HL-60/S4 treated with retinoic acid at 250 ng/mL for 4 days and 3 days (cell line): ENCODE measurements around the gene EXOC4.
"Not testable (repeated sequence)": the region's sequence is repeated elsewhere in the genome, so short reads cannot be mapped to it uniquely, and the experiment has no call there.

Source experiments
- in situ Hi-C: fragments of 300-500 bp; cut with MboI; formaldehyde crosslinking; loops from 2 replicates; pipeline ENCODE4 v1.7.0; 2022; ENCODE audit warnings: low sequenced_read_pairs

The EXOC4 gene

DNA sequence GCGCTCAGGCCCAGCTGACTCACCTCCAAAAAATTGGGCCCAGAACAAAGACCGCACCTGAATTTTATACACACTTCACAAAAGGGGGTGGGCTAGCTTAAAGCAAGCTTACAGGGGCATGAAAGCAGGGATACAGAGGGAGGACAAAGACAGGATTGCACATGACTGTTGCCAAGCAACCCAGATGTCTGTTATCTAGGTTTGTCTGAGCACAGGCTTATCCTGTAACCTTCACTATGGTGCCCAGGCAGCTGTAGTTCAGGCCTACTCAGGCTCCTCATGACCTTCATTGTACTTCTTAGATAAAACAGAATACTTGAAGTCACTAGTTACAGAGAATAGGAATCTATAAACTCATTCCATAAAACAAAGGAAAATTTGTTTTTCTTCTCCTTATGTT lies 824.7 kb downstream of the EXOC4 start:
- in situ Hi-C loops = not testable (repeated sequence)

DNA sequence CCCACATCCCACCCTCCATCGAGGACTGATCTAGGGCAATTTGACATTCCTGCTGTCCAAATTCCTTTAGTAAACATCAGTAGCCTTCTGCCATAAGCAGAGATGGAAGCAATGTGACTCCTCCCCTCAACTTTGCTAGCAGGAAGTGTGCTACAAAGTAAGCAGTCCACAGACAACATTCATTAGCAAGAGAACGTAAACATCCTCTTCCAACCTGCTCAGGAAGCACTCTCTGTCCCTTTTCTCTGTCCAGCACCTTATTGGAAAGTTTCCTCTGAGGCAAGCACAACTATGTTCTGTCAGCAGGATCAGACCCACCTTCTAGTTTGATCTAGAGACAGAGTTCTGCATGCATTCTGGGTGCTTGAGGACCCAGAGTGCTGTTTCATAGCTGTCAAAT lies 826.1 kb downstream of the EXOC4 start:
- in situ Hi-C loops = no loop called here

DNA sequence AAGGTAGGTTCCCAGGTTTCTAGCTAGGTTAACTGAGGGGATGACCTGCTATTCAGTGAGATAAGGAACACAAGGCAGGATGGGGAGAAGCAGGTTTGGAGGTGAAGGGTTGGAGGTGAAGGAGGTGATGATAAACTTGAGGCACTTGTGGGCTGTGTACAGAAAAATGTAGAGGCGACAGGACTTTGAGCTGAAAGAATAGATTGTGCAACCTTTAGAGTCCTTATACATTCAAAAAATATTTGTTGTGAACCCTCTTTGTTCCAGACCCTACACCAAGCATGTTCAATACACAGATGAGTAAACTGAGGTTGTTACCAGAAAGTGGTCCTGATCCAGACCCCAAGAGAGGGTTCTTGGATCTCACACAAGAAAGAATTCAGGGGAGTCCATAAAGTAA lies 828.8 kb downstream of the EXOC4 start:
- in situ Hi-C loops = no loop called here

DNA sequence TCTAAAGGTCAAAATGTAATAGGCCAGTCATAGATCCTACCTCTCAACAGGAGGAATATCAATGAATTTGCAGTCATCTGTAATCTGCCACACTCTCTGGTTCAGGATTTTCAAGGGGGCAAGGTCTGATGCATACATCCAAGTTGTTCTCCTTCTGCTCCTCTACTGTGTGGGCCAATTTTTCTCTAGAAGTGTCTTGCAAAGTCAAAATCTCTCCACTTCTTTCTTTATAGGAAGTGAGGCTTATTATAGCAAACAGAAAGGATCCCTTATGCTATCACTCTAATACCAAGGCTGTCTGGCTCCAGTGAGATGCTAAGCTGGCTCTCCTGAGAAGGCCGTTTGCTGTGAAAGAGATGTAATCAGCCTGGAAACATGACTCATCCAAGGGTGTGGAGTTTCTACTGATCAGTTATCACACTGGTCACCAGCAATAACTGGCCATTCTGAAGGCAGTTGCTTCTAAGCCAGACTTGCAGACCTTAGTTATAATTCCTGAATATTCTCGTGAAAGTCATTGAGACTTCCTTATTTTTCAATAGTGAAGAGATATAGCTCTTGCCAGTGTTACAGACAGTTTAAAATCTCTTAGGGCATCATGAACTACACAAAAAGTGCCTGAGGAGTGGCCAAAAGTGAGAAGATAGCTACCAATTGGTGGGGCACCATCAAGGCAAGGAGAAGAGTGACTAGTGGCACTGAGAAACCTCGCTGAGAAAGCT lies 831.0 kb downstream of the EXOC4 start:
- in situ Hi-C loops = no loop called here

DNA sequence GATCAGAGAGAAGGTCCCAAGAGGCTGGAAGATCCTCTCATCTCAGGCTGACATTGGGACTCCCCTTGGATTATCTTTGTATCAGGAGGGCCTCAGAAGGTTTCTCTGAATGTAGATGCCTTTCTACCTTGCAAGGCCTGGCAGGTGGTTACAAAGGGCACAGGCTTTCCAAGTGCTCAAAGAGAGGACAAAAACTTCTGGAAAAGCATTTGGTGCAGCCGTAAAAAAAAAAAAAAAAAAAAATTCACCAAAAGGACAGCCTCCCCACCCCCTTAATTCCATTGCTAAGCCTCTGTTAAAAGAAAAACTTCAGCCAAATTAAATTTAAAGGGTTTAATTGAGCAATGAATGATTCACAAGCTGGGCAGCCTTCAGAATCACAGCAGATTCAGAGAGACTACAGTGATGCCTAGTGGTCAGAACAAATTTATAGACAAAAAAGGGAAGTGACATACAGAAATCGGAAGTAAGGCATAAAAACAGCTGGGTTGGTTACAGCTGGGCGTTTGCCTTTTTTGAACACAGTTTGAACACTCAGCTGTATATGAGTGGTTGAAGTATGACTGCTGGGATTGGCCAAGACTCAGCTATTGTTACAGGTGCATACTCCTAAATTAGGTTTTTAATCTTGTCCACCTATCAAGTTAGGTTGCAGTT lies 831.7 kb downstream of the EXOC4 start:
- in situ Hi-C loops = no loop called here

DNA sequence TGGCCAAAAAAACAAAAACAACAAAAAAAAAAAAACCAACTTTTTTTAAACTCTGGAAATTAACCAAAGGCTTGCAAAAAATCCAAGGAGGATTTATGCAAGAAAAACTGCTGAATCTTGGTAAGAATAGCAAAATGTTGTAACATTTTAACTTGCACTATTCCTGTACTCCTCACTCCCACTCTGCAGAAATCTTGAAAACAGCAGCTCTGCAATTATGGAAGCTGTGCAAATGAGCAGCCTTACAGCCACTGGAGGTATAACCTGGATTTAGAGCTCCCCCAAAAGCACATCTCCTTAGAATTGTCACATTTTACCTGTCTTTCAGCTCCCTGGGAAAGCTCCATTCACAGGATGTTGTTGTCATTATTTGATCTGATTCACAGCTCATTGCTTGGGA lies 832.4 kb downstream of the EXOC4 start:
- in situ Hi-C loops = no loop called here

DNA sequence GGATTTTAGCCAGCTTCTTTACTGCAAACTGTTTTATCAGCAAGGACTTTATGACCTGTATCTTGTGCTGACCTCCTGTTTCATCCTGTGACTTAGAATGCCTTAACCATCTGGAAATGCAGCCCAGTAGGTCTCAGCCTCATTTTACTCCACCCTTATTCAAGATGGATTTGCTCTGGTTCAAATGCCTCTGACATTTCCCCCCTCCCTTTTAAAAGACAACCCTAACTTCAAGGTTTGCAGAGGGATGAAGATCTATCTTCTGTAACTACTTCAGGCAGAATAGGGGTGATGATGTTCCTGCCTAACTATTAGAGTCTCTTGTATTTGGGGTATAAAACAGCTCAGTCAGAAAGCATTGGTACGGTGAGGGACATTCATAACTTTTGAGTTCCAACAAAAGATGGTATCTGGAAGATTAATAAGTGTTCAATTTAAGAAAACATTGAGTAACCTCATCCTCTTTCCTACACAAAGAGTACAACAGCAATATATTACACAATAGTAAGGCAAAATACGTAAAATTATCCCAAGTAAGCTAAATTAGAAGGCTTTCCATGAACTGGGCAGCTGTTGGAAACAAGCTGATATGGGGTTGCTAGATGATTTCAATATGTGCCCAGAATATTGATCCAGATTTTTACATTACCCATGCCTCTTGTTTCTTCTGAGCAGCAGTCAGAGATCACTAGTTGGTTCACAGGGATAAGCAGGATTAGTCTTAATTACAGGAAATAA lies 834.3 kb downstream of the EXOC4 start:
- in situ Hi-C loops = no loop called here

DNA sequence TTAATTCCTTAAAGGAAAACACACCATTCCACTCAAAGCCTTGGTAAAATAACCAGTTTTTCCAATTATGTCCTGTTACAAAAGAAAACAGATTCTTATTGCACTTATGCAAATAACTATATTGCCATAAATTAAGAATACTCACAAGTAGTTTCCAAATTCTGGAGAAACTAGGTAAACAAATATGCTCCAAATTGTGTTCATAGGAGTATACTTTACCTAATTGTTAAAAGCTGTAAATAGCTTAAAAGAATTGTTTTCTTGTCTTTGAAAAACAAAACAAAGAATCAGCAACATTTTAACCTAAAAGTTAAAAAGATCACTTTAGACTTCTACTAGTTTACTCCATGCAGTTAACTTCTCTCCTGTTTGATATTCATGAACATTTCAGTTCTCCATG lies 835.3 kb downstream of the EXOC4 start:
- in situ Hi-C loops = no loop called here

DNA sequence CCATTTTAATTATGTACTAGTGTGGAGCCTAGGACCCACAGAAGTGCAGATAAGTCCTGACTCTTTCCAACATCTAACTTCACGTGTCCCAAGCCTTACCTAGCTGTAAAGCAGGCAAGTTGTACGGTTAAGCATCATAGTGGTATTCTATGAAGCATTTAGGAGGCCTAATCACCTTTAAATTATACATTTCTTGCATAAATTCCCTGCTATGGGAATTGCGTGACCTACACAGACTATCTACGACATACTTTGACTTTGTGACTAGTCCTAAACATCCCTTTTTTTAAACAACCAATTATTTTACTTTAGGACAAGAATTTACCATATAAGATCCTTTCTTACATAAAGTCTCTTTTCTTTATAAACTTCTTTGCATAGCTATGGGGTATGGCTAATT lies 836.6 kb downstream of the EXOC4 start:
- in situ Hi-C loops = no loop called here

DNA sequence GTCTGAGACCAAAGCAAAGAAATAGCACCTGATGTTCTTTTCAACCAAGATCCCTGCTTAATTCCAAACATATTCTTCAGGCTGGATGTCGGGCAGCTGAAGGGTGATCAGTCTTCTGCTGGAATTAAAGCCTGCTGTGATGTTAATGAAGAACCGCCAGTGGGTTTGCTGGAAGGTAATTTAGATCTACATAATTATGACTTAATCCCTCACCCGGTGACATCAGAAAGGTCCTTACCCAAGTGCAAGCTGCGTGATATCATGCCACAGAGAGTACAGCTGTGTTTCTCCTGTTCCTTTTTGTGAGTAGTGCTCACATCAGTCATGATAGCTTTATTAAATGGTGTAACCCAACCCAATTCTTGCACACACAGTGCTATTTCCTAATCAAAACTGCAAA lies 845.2 kb downstream of the EXOC4 start:
- in situ Hi-C loops = no loop called here

DNA sequence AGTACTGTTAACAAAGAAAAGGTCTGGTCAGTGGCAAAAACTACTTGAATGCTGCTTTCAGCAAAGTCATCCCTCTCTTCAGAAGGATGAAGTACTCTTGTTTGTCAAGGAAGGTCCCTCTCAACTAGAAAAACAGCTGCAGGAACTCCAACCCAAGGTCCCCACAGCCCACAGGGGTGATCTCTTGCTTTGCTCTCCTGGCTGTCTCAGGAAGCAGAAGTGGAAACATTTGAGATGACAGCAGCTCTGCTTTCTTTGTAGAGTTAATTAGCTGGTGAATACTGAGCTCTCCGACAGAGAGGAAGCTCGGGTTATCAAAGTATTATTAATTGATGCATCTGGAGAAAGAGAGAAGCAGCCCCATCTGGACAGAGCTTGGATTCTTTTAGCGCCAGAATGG lies 848.8 kb downstream of the EXOC4 start:
- in situ Hi-C loops = no loop called here

DNA sequence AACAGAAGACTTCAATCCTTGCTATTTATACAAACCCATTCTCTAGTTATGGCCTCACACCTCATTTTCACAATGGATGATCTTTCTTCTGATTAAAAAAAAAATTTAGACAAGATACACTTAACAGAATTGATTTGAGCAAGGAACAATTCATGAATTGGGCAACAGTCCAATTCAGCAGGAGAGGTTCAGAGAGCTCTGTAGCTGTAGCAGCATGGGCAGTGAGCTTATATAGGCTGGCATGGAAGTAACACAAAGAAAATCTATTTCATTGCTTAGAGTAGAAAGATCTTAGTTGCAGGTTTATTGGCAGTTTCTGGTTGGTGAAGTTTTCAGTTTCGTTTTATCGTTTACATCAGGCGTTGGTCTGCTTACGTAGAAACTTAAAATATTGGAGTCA lies 851.3 kb downstream of the EXOC4 start:
- in situ Hi-C loops = no loop called here

DNA sequence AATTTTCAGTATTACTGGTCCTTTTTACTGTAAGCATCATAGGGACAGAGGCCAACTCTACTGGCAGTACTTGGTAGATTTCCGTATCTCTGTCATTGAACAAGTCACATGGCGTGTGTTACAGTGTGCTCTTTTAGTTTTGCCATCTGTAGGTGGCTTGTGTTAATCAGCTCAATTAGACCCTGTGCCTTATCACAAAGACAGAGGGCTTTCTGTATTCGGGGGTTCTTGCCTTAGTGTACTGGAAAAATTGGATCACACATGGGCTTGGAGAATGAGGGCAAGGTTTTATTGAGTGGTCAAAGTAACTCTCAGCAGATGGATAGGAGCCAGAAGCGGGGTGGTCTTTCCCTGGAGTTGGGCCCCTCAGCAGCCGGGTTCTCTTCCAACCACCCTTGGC lies 853.0 kb downstream of the EXOC4 start:
- in situ Hi-C loops = no loop called here

DNA sequence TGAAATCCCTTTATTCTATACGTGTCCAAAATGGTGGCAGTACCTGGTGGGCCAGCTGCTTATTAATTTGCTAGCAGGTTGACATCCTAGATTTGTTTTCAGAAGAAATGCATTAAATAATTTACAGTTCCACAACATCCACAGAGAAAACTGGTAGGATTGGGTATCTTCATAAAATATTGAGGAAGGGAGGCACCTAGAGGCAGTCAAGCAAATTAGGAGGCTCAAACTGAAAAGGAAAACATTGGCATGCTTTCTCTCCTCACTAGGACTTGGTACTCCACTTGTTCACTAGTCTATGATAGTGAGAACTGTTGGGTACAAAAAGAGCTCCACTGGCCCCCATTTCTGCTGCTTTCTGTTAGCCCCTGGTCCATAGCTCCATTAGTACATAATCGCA lies 855.9 kb downstream of the EXOC4 start:
- in situ Hi-C loops = no loop called here

DNA sequence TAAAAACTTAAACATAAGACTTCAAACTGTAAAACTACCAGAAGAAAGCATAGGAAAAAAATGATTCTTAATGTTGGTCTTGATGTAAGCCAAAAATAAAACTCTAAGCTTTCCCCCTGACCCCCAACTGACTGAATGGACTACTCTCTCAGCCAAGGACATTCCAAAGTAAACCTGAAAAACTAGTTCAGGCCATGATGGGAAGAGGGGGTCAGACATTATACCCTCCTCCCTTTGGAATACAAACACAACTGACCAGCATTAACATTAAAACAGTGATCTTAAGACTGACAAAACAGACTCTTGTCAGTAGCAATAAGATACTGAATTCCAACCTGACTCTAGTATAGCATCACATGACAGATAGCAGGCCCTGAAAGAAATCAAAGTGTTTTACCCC lies 860.8 kb downstream of the EXOC4 start:
- in situ Hi-C loops = no loop called here

DNA sequence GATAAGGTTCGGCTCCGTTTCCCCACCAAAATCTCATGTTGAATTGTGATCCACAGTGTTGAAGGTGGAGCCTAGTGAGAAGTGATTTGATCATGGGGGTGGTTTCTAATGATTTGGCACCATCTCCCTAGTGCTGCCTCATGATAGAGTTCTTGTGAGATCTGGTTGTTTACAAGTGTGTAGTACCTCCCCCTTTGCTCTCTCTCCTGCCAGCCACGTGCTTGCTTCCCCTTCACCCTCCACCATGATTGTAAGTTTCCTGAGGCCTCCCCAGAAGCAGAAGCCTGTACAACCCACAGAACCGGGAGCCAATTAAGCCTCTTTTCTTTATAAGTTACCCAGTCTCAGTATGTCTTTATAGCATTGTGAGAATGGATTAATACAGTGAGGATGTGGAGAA lies 862.1 kb downstream of the EXOC4 start:
- in situ Hi-C loops = no loop called here
